ENCODE measurements around the gene TMCC1. TPM values are rescaled to one million over a fixed set of nuclear protein-coding genes. Genes with fewer than 3 reads are reported as not detected.

The TMCC1 gene
- total RNA-seq, 1 donor from 2014 or later: 37.8 TPM

DNA sequence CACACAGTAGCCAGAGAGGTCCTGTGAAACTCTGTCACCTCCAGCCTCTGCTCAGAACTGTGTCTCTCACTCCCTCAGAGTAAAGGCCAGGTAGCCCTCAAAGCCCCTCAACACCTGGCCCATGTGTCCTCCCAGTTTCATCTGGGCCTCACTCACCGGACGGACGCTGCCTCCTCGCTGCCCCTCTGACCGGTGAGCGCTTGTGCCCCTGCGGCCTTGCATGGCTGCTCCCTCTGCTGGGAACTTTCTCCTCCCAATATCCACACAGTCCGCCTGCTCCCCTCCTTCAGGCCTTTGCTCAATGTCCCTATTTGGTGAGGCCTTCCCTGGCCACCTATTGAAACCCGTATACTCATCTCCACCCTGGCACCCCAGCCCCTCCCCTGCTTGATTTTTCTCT, 44.2 kb upstream of the TMCC1 start:
- DNase-seq (ENCODE audit: extremely low spot score, unreplicated experiment): no peak

DNA sequence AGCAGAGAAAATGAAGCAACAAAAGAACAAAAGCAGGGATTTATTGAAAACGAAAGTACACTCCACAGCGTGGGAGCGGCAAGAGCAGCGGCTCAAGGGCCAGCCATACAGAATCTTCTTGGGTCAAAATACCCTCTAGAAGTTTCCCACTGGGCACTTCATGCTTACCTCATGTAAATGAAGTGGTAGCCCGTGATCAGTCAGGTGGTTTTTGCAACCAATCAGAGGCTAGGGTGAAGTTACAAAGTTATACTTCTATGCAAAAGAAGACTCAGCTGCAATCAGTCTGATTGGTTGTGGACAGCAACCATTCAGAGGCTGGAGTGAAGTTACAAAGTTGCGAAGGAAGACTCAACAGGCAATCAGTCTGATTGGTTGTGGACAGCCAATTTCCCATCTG, 43.2 kb upstream of the TMCC1 start:
- Mint-ChIP-seq H3K4me1 (ENCODE audit: unreplicated experiment) (peaks cover 4% of the 10 kb centered on the region), H3K27ac (ENCODE audit: unreplicated experiment) (no peak overlapping the region), H3K36me3 (ENCODE audit: unreplicated experiment) (no peaks in the 10 kb centered on the region), H3K9me3 (ENCODE audit: unreplicated experiment) (no peaks in the 10 kb centered on the region), H3K27me3 (ENCODE audit: unreplicated experiment) (no peaks in the 10 kb centered on the region), H3K4me3 (ENCODE audit: unreplicated experiment) (no peak overlapping the region)
- TF ChIP-seq, protein P1, sequence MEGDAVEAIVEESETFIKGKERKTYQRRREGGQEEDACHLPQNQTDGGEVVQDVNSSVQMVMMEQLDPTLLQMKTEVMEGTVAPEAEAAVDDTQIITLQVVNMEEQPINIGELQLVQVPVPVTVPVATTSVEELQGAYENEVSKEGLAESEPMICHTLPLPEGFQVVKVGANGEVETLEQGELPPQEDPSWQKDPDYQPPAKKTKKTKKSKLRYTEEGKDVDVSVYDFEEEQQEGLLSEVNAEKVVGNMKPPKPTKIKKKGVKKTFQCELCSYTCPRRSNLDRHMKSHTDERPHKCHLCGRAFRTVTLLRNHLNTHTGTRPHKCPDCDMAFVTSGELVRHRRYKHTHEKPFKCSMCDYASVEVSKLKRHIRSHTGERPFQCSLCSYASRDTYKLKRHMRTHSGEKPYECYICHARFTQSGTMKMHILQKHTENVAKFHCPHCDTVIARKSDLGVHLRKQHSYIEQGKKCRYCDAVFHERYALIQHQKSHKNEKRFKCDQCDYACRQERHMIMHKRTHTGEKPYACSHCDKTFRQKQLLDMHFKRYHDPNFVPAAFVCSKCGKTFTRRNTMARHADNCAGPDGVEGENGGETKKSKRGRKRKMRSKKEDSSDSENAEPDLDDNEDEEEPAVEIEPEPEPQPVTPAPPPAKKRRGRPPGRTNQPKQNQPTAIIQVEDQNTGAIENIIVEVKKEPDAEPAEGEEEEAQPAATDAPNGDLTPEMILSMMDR (IDR thresholded peaks at IDR 0.05): no peak
- no peak for DNase-seq (ENCODE audit: extremely low spot score, unreplicated experiment)

More for the DNA sequence above, 44.2 kb upstream of the TMCC1 start:
- Mint-ChIP-seq H3K4me1 (ENCODE audit: unreplicated experiment) (peaks cover 7% of the 10 kb centered on the region), H3K9me3 (ENCODE audit: unreplicated experiment) (no peaks in the 10 kb centered on the region), H3K36me3 (ENCODE audit: unreplicated experiment) (no peaks in the 10 kb centered on the region), H3K27me3 (ENCODE audit: unreplicated experiment) (no peaks in the 10 kb centered on the region), H3K4me3 (ENCODE audit: unreplicated experiment) (no peak overlapping the region), H3K27ac (ENCODE audit: unreplicated experiment) (no peak overlapping the region)
- TF ChIP-seq, protein P1 (IDR thresholded peaks at IDR 0.05): no peak

DNA sequence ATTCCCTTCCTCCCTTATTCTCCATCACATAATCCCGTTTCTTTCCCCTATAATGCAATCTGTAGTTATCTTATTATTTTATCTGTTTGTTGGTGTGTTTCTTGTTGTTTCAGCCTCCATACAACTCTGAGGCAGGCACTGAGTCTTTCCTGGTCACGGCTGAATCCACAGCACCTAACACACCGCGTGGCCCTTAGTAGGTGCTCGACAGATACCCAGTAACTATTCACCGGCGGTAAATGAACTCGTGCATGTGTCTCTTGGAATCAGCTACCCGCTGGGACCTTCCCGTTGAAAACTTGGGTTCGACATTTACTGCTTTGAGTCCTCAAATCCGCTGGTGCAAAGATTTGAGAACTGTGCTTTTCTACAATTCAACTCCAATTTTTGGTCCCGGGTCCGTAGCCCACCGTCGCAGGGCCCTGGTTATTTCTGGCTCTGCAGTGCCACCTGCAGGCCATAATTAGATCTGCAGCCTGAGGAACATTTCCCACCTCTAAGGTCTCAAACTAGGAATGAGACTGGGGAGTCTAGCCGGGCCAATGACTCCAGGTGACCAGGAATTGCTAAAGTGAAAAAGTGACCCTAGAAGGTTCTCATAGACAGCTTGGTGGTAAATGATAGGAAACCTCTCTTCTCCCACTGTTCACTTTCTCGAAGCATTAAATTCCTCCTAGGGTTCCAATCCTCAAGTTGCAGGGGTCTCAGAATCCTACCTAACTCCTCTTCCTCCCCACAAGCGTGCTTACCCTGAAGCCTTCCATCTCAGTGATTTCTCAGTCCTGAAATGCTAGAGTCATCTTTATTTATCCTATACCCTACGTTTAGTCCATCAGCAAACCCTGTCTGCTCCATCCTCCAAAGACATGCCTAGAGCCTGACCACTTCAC, 41.0 kb upstream of the TMCC1 start:
- peaks cover 4% of the 10 kb centered on the region for H3K4me1 Mint-ChIP-seq (ENCODE audit: unreplicated experiment)
- no peak for DNase-seq (ENCODE audit: extremely low spot score, unreplicated experiment)
- peaks cover 4% of the 10 kb centered on the region for H3K9me3 Mint-ChIP-seq (ENCODE audit: unreplicated experiment)
- peaks cover 7% of the 10 kb centered on the region for H3K27me3 Mint-ChIP-seq (ENCODE audit: unreplicated experiment)
- no peaks in the 10 kb centered on the region for H3K36me3 Mint-ChIP-seq (ENCODE audit: unreplicated experiment)
- H3K27ac Mint-ChIP-seq (ENCODE audit: unreplicated experiment): no peak overlapping the region
- TF ChIP-seq, protein P1 (IDR thresholded peaks at IDR 0.05): peak; percentile 95
- H3K4me3 Mint-ChIP-seq (ENCODE audit: unreplicated experiment): peak overlapping the region; percentile 19

DNA sequence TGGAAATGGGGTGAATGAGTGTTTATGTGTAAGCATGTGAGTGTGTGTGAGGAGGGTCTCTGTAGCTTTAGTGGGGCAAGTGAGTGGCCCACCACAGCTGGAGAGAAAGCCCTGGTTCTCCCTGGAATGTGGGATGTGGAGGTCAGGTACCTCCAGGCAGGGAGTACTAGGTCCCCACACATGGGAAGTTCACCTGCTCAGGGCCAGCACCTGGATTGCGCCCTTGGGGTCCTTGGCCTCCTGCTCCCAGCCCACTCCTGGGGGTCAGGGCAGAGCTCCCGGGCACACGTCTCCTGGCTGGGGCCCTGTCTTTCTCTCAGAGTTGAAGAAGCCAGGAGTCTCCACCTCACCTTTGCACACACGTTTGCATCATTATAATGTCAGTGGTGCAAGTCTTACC, 40.0 kb upstream of the TMCC1 start:
- no peak for DNase-seq (ENCODE audit: extremely low spot score, unreplicated experiment)
- TF ChIP-seq, protein P1 (IDR thresholded peaks at IDR 0.05): no peak
- peaks cover 8% of the 10 kb centered on the region for H3K27me3 Mint-ChIP-seq (ENCODE audit: unreplicated experiment)
- H3K9me3 Mint-ChIP-seq (ENCODE audit: unreplicated experiment): peaks cover 6% of the 10 kb centered on the region
- H3K36me3 Mint-ChIP-seq (ENCODE audit: unreplicated experiment): no peaks in the 10 kb centered on the region
- no peak overlapping the region for H3K27ac Mint-ChIP-seq (ENCODE audit: unreplicated experiment)
- no peak overlapping the region for H3K4me3 Mint-ChIP-seq (ENCODE audit: unreplicated experiment)
- peaks cover 4% of the 10 kb centered on the region for H3K4me1 Mint-ChIP-seq (ENCODE audit: unreplicated experiment)

DNA sequence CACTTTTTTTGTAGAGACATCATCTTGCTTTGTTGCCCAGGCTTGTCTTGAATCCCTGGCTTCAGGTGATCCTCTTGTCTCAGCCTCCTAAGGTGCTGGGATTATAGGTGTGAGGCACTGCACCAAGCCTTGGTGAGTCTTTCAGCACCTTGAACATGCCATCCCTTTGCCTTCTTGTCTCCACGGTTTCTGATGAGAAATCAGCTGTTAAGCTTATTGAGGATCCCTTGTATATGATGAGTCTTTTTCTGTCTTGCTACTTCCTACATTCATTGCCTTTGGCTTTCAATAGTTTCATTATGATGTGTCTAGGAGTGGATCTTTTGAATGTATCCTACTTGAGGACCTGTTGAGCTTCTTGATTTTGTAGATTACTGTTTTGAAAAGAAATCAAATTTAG, 35.9 kb upstream of the TMCC1 start:
- H3K36me3 Mint-ChIP-seq (ENCODE audit: unreplicated experiment): no peaks in the 10 kb centered on the region
- no peak overlapping the region for H3K4me3 Mint-ChIP-seq (ENCODE audit: unreplicated experiment)
- no peak for DNase-seq (ENCODE audit: extremely low spot score, unreplicated experiment)
- peaks cover 10% of the 10 kb centered on the region for H3K9me3 Mint-ChIP-seq (ENCODE audit: unreplicated experiment)
- H3K4me1 Mint-ChIP-seq (ENCODE audit: unreplicated experiment): peaks cover under 1% of the 10 kb centered on the region
- H3K27ac Mint-ChIP-seq (ENCODE audit: unreplicated experiment): no peak overlapping the region
- TF ChIP-seq, protein P1 (IDR thresholded peaks at IDR 0.05): no peak
- peaks cover 15% of the 10 kb centered on the region for H3K27me3 Mint-ChIP-seq (ENCODE audit: unreplicated experiment)

Data from osteocyte (in vitro differentiated cells).